Anterior cingulate cortex (tissue), 58 donors: ENCODE measurements around the gene SDCBP2.
A peak's percentile ranks its signal among the peaks of the same experiment; 100 is the strongest.

ENCODE experiments used
- DNase-seq, 58 donors: peaks; one replicate each; lab custom pipeline; 2025; lab: John Stamatoyannopoulos, UW

Gene SDCBP2

DNA sequence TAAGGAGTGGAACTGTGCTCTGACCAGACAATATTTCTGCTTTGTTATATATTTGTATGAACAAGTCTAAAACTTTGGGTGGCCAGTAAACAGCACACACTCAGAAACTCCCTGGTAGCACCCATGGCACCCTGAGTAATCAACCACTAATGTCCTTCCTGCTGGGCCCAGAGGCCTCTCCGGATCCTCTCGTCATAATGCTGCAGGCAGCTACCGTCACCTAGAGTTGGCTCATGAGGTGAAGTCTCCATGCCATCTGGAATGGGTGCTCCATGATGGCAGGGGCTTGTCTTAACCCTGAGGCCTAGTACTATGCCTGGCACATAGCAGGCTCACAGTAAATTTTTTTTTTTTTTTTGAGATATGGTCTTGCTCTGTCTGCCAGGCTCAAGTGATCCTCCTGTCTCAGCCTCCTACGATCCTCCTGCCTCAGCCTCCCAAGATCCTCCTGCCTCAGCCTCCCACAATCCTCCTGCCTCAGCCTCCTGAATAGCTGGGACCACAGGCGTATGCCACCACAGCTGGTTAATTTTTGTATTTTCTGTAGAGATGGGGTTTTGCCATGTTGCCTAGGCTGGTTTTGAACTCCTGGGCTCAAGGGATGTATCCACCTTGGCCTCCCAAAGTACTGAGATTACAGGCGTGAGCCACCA, 3.0 kb upstream of the SDCBP2 start:
- no peak for DNase-seq

DNA sequence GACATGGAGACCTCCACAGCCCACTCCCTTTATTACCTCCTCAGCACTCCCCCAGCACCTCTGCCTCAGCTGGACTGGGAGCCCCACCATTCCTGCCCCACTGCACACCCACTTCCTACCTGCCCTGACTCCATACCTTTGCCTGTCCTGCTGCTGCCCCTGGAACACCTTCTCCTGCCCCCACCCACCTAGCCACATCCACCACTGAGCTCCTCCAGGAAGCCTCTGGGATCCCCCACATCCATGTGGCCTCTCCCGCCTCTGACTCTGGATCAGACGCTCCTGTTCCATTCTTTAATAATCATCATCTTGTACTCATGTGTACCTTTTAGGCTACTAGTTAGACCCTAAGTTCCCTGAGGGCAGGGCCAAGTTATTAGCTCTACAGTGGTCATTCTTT, 2.2 kb upstream of the SDCBP2 start:
- no peak for DNase-seq

DNA sequence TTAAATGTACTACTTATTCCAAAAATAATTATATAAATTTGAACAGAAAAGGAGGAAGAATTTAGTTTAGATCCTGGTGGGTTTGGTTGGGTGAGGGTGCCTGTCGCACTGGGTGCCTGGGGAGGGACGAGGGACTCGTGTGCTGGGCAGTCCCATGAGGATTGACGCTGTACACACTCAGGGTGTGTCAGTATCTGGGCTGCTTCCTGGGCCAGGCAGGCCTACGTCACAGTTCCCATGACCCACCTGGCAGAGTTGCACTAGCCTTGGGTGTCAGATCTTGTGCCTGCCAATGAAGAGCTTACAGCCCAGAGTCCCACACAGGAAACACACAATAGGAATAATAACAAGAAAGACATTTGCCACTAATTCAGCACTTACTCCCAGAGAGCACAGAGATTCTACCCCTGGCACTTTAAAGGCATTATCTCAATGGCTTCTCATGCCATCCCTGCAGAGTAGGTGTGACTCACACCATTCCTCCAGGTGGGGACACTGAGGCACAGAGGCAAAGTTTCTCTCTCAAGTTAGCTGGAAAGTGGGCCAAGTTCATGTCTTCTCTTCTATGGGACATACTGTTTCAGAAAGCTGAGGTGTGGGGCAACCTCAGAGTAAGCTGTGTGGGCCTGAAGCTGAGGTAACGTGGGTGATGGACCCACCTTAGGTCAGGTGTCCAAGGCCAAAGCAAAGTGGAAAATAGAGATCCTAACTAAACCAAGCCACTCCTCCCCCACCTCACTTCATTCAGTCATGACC, 1.3 kb upstream of the SDCBP2 start:
- DNase-seq = peak in 18 of 58 donors; percentile 16 to 63 (median 32)

DNA sequence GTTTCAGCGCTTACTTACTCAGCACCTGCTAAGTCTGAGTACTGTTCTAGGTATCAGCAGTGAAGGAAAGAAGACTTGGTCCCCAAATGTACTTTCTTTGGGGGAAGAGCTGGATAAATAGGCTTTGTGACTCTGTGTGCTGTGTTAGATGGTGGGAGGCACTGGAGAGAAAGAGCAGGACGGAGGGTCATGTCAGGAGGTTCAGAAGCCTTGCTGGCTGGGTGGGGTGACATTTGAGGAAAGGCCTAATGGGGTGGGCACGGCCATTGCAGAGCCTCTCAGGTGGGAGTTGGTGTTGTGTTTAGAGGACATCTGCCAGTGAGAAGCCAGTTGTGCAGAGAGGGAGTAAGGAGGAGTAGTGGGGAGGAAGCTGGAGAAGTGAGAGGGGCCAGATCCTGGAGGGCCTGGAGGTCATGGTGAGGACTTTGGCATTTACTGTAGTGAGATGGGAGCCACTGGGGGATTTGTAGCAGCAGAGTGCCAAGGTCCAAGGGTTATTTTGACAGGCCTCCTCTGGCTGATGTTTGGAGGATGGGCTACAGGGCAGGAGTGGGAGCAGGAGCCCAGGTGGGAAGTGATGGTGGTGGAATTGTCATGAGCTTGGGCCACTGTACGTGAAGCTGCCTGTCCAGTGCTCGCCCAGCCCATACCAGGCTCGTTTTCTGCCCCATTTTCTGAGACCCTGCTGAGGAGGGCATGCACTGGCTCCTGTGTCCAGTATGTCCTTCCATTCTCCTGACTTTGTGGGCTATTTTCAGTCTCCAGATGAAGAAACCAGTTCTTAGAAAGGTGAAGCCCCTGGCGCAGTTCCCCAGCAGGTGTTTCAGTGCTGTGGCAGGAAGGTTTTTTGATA, 886 bp downstream of the SDCBP2 start:
- DNase-seq = no peak

- DNase-seq = peak in 27 of 58 donors; percentile 19 to 87 (median 55)
Measured at GRCh38 chr20:1327241-1327653, 1.7 kb downstream of the SDCBP2 start.

- DNase-seq = no peak
Measured at GRCh38 chr20:1326031-1326930, 2.7 kb downstream of the SDCBP2 start.

DNA sequence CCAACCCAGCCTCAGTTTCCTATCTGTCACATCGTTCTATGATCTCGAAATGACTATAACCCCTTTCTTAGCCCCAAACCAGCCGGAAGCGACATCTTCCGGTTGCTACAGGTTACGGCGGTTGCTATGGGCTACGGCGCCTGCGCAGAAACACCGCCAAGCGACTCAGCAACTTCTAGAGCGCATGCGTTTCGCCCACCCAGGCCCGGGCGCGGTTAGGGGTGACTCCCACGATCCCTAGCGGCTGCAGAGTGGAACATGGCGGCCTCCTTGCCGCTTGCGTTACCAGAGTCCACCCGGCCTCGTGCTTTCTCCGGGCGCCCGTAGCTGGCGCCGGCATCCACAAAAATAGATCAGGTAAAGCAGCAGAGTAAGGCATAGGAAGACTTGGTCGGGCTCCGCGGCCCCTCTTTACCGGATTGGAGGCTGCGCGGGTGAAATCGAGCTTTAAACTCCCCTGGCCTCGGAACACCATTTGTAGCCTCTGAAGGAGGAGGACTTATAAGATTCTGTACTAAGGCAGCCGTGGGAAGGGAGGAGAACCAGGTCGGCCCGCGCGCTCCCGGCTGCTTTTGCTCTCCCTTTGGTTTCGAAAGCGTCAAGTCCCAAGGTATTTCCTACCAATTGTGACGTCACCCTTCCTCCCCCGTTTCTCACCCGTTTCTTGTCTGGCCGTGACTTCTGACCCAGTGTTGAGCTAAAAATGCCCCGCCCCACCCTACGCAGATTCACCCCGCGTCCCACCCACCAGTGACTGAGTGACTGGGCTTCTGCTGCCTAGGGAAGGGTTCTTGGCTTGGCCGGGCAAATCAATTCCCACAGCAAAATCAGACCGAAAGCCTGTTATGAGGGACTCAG, 3.5 kb downstream of the SDCBP2 start:
- DNase-seq = peak; percentile 40 to 97 (median 93)

- DNase-seq = peak in 1 of 58 donors; percentile 38
Measured at GRCh38 chr20:1324598-1325172, 4.3 kb downstream of the SDCBP2 start.

GRCh38 chr20:1323830-1324597, 4.9 kb downstream of the SDCBP2 start:
- DNase-seq = no peak

DNA sequence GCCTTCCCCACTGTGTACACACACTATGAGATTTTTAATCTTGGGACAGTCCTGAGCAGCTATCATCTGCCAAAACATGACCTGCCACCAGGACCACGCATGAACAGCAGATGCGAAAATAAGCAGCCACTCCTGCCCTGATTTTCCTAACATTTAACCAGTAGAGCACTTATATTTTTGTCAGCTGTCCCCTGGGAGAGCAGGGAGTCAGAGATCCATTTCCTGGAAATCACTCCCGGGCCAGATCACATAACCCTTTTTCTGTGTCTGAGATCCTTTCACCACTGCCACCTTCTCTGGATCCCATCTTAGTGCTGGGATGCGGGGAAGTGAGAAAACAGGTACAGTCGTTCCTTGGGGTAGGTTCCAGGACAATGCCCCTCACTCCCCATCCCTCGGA, 5.7 kb downstream of the SDCBP2 start:
- no peak for DNase-seq

GRCh38 chr20:1322511-1323245, 6.3 kb downstream of the SDCBP2 start:
- DNase-seq = peak in 8 of 58 donors; percentile 7 to 45 (median 25)

DNA sequence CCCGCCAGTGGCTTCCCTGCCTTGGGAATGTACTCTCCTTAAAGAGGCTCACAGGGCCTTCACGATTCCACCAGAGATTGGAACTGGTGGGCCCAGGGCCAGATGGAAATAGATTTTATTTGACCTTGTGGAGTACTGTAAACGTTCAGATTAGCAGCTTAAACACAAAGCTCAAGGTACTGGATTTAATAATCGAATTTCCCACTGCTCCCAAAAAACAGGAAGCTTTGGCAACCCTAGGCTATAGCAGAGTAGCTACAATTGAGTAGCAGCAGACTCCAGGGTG, 7.3 kb downstream of the SDCBP2 start:
- DNase-seq = no peak

- no peak for DNase-seq
Measured at GRCh38 chr20:1320902-1321653, 7.9 kb downstream of the SDCBP2 start.

DNA sequence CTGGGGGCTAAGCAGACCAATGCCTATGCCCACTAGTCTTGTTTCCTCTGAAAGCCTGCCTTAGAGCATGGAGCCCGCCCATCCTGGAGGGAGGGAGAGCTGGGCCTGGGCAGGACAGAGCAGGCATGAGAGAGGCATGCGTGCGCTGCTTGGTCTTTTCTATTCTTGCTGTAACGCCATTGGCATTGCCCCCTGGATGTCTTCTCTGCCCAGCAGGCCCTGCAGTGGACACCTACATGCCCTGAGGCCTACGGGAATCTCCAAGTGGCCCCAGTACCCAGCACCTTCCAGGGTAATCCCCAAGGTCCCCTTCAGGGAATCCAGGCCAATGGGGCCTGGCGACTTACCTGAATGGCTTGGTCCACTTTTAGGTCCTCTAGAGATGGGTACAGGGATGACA, 8.9 kb downstream of the SDCBP2 start:
- DNase-seq = no peak

DNA sequence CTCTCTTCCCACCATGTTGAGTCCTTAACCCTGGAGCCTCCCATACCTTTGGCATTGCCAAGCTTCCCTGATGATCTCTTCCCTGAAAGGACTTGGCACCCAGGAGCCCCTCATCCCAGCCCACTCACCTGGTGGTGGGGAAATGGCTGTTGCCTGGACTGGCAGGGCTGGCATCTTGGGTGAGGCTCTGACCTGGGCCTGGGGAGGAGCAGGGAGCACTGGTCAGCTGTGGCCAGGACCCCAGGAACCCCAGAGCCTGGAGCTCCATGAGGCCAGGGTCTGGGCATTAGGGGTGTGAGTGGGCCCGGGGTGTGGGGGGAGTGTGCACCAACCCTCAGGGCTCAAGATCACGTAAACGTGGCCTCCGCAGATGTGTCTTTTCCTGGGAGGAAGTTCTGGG, 9.5 kb downstream of the SDCBP2 start:
- DNase-seq = no peak

- no peak for DNase-seq
Measured at GRCh38 chr20:1319051-1319450, 9.9 kb downstream of the SDCBP2 start.
